ENCODE data around the gene MPRIP. TPM values are rescaled to one million over a fixed set of nuclear protein-coding genes. Genes with fewer than 3 reads are reported as not detected.
"Not testable (repeated sequence)": the region's sequence is repeated elsewhere in the genome, so short reads cannot be mapped to it uniquely, and the experiment has no call there.

The MPRIP gene
- total RNA-seq, 1 donor from 2014 or later = 392 TPM

DNA sequence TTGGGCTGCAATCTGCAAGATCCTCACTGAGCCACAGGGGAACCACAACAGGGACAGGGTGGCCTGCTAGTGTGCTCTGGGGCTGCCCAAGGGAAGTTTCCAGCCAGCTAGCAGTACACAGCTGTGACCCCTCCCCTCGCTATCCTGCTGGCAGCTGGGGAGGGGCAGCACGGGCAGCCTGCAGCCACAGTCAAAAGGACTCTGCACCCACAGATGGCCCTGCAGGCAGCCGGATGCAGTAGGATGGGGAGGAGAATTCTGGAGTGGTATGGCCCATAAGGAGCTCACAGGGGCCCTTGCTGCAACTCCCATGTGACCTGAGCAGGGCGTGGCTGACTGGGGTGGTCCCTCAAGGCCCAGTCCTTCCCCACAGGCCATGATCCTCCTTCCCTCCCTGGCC, 89.6 kb downstream of the MPRIP start:
- Mint-ChIP-seq H3K27ac (ENCODE audit: unreplicated experiment) (no peak overlapping the region), H3K4me1 (ENCODE audit: unreplicated experiment) (peaks cover 6% of the 10 kb centered on the region), H3K9me3 (ENCODE audit: unreplicated experiment) (no peaks in the 10 kb centered on the region), H3K4me3 (ENCODE audit: unreplicated experiment) (no peak overlapping the region), H3K27me3 (ENCODE audit: unreplicated experiment) (peaks cover 9% of the 10 kb centered on the region), H3K36me3 (ENCODE audit: low read depth, unreplicated experiment) (peaks cover 25% of the 10 kb centered on the region)
- DNase-seq (ENCODE audit: low spot score) = no peak
- TF ChIP-seq, protein P1, sequence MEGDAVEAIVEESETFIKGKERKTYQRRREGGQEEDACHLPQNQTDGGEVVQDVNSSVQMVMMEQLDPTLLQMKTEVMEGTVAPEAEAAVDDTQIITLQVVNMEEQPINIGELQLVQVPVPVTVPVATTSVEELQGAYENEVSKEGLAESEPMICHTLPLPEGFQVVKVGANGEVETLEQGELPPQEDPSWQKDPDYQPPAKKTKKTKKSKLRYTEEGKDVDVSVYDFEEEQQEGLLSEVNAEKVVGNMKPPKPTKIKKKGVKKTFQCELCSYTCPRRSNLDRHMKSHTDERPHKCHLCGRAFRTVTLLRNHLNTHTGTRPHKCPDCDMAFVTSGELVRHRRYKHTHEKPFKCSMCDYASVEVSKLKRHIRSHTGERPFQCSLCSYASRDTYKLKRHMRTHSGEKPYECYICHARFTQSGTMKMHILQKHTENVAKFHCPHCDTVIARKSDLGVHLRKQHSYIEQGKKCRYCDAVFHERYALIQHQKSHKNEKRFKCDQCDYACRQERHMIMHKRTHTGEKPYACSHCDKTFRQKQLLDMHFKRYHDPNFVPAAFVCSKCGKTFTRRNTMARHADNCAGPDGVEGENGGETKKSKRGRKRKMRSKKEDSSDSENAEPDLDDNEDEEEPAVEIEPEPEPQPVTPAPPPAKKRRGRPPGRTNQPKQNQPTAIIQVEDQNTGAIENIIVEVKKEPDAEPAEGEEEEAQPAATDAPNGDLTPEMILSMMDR (IDR thresholded peaks at IDR 0.05; ENCODE audit: unreplicated experiment) = no peak

DNA sequence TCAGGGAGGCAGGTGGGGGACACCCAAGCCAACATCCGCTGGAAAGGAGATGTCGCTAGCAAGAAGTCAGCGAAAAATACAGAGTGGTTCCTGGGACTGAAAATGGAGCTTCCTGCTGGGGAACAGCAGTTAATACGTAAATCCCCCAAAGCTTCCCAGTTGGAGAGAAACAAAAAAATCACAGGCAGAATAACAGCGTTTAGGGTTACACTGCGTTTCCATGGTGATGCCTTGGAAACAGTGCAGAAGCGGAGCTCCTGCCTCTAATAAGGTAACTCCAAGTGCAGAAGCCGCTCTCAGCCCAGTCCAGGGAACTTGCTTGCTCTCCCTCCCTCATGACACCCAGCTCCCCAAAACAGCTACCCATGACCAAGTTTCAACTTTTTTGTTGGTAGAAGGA, 90.5 kb downstream of the MPRIP start:
- peaks cover 33% of the 10 kb centered on the region for H3K36me3 Mint-ChIP-seq (ENCODE audit: low read depth, unreplicated experiment)
- TF ChIP-seq, protein P1 (IDR thresholded peaks at IDR 0.05; ENCODE audit: unreplicated experiment) = no peak
- peaks cover 6% of the 10 kb centered on the region for H3K4me1 Mint-ChIP-seq (ENCODE audit: unreplicated experiment)
- no peak overlapping the region for H3K27ac Mint-ChIP-seq (ENCODE audit: unreplicated experiment)
- H3K9me3 Mint-ChIP-seq (ENCODE audit: unreplicated experiment) = no peaks in the 10 kb centered on the region
- H3K4me3 Mint-ChIP-seq (ENCODE audit: unreplicated experiment) = no peak overlapping the region
- no peak for DNase-seq (ENCODE audit: low spot score)
- peaks cover 9% of the 10 kb centered on the region for H3K27me3 Mint-ChIP-seq (ENCODE audit: unreplicated experiment)

DNA sequence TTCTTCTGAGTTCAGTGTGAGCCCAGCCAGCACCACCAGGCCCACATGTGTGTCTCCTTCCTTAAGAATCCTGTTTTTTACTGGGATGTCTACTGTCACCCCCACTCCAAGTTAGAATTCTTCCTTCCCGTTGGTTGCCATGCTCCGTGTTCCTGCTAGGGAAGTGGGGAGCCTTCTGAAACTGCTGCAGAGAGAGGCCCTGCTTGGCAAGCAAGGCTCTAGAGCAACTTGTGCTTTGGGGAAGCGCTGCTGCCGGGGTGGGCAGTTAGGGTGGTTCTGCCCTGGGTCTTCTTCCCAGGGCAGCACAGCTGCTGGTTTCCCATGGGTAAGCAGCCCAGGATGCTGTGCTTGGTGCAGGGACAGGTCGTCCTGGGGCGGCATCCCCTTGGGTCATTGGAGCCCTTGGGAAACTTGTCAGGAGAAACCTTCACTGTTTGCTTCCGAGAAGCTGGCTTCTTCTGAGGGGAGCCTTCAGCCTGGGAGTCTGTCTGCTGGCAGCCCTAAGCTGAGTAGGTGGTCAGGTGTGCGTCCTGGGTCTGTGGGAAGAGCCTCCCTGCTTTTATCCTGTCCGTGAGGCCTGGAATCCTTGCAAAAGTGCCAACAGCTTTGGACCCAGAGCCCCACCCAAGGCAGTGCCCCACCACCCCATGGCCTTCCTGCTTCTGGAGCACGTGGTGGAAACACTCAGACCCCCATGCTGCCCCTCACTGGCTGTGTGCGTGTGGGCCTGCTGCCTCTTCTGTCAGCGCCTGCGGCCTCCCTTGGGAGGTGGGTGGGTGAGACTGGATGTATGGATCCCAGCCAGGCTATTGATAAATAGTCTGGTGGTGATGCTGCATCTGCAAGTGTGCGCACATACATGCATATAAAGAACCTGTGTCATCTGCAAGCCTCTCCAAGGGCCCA, 92.0 kb downstream of the MPRIP start:
- Mint-ChIP-seq H3K4me3 (ENCODE audit: unreplicated experiment) (no peak overlapping the region), H3K27ac (ENCODE audit: unreplicated experiment) (peak overlapping the region; percentile 64), H3K36me3 (ENCODE audit: low read depth, unreplicated experiment) (peaks cover 33% of the 10 kb centered on the region), H3K4me1 (ENCODE audit: unreplicated experiment) (peaks cover 2% of the 10 kb centered on the region), H3K9me3 (ENCODE audit: unreplicated experiment) (no peaks in the 10 kb centered on the region), H3K27me3 (ENCODE audit: unreplicated experiment) (peaks cover 8% of the 10 kb centered on the region)
- TF ChIP-seq, protein P1 (IDR thresholded peaks at IDR 0.05; ENCODE audit: unreplicated experiment) = no peak
- no peak for DNase-seq (ENCODE audit: low spot score)

DNA sequence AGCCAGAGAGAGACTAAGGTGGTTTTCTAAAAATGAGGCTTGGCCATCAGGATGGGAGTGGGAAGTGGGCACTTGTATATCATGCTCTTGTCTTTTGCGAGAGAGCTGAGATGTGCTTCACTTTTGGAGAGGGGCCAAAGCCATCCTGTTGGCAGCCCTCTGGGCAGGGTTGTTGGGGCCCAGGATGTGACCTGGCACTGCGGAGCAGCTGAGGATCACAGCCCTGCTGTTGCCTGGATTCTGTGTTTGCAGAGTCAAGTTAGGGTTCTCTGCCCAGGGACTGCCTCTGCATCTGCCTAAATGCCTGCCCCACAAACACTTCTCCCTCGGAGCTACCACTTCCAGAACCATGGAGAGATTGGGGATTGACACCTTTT, 92.7 kb downstream of the MPRIP start:
- TF ChIP-seq, protein P1 (IDR thresholded peaks at IDR 0.05; ENCODE audit: unreplicated experiment) = no peak
- peaks cover 6% of the 10 kb centered on the region for H3K27me3 Mint-ChIP-seq (ENCODE audit: unreplicated experiment)

DNA sequence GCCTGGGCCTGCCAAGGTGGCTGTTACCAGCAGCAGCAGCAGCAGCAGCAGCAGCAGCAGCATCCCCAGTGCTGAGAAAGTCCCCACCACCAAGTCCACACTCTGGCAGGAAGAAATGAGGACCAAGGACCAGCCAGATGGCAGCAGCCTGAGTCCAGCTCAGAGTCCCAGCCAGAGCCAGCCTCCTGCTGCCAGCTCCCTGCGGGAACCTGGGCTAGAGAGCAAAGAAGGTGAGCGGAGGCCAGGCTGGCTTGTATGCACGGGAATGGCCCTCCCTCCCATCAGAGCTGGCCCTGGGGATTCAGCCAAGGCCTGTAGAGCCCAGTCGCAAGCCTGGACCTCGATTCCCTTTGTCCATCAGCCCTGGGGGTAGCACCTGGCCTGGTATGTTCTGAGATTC, 94.0 kb downstream of the MPRIP start:
- H3K9me3 Mint-ChIP-seq (ENCODE audit: unreplicated experiment); DNase-seq (ENCODE audit: low spot score); H3K27ac Mint-ChIP-seq (ENCODE audit: unreplicated experiment); H3K4me3 Mint-ChIP-seq (ENCODE audit: unreplicated experiment); H3K27me3 Mint-ChIP-seq (ENCODE audit: unreplicated experiment): not testable (repeated sequence)
- Mint-ChIP-seq H3K36me3 (ENCODE audit: low read depth, unreplicated experiment) (peaks cover 30% of the 10 kb centered on the region), H3K4me1 (ENCODE audit: unreplicated experiment) (peaks cover 16% of the 10 kb centered on the region)

More for the DNA sequence above, 92.7 kb downstream of the MPRIP start:
- Mint-ChIP-seq H3K9me3 (ENCODE audit: unreplicated experiment) (no peaks in the 10 kb centered on the region), H3K36me3 (ENCODE audit: low read depth, unreplicated experiment) (peaks cover 30% of the 10 kb centered on the region), H3K27ac (ENCODE audit: unreplicated experiment) (no peak overlapping the region), H3K4me1 (ENCODE audit: unreplicated experiment) (peaks cover 8% of the 10 kb centered on the region), H3K4me3 (ENCODE audit: unreplicated experiment) (no peak overlapping the region)
- DNase-seq (ENCODE audit: low spot score) = no peak
